Gastrocnemius medialis (tissue), 4 donors: Measurements from ENCODE around the gene WIPI1.

Experiments
- POLR2A ChIP-seq, 2 donors: fragments of 450-650 bp; IDR thresholded peaks; one replicate each; pipeline ENCODE4 v1.6.1; 2017; ENCODE audit warnings: antibody characterized with exemption in 2 of 2, mild to moderate bottlenecking in 2 of 2, moderate library complexity in 2 of 2
- TF ChIP-seq, protein P1 (sequence below), 5 experiments: fragments of 450-650 bp in 3 of 5; fragments of 200-600 bp in 2 of 5; sonication (generic) in 2 of 5; IDR thresholded peaks in 4 of 5; conservative IDR thresholded peaks in 1 of 5; 1 replicate in 4 of 5; 2 replicates in 1 of 5; pipeline ENCODE4 v1.5.1; 2016 to 2019; ENCODE audit warnings: antibody characterized with exemption in 5 of 5, mild to moderate bottlenecking in 3 of 5, moderate library complexity in 3 of 5

DNA sequence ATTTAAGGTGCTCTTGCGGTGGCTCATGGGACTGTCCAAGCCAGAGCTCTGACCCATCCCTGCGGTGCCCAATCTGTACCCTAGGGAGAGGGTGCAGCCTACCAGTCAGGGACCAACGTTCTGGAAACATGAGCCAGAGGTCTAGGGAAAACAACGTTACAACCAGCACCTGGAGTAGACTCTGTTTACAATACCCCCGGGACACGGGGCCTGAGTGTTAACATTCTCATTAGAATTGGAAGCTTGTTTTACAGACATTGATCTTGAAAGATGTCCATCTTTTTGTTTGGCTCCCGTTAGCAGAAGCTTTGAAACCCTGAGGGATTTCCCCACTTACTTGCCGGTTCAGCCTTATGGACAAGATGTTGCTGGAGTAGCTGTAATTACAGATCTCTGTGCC lies 6.9 kb downstream of the WIPI1 start:
- no peak for TF ChIP-seq POLR2A (IDR thresholded peaks at IDR 0.05)
- TF ChIP-seq, protein P1, sequence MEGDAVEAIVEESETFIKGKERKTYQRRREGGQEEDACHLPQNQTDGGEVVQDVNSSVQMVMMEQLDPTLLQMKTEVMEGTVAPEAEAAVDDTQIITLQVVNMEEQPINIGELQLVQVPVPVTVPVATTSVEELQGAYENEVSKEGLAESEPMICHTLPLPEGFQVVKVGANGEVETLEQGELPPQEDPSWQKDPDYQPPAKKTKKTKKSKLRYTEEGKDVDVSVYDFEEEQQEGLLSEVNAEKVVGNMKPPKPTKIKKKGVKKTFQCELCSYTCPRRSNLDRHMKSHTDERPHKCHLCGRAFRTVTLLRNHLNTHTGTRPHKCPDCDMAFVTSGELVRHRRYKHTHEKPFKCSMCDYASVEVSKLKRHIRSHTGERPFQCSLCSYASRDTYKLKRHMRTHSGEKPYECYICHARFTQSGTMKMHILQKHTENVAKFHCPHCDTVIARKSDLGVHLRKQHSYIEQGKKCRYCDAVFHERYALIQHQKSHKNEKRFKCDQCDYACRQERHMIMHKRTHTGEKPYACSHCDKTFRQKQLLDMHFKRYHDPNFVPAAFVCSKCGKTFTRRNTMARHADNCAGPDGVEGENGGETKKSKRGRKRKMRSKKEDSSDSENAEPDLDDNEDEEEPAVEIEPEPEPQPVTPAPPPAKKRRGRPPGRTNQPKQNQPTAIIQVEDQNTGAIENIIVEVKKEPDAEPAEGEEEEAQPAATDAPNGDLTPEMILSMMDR (IDR thresholded peaks at IDR 0.05 in 4 of 5, conservative IDR thresholded peaks at IDR 0.05 in 1 of 5): no peak
